ENCODE measurements around the gene TRPM4.

GRCh38 chr19:49241769-49242168 is 84.2 kb downstream of the TRPM4 start:
- TF ChIP-seq CTCF (IDR thresholded peaks at IDR 0.05) (no peak), EZH2 (IDR thresholded peaks at IDR 0.05) (no peak), EZH2phosphoT487 (IDR thresholded peaks at IDR 0.05) (no peak)
